ENCODE data around the gene PWWP2A.

Gene PWWP2A

DNA sequence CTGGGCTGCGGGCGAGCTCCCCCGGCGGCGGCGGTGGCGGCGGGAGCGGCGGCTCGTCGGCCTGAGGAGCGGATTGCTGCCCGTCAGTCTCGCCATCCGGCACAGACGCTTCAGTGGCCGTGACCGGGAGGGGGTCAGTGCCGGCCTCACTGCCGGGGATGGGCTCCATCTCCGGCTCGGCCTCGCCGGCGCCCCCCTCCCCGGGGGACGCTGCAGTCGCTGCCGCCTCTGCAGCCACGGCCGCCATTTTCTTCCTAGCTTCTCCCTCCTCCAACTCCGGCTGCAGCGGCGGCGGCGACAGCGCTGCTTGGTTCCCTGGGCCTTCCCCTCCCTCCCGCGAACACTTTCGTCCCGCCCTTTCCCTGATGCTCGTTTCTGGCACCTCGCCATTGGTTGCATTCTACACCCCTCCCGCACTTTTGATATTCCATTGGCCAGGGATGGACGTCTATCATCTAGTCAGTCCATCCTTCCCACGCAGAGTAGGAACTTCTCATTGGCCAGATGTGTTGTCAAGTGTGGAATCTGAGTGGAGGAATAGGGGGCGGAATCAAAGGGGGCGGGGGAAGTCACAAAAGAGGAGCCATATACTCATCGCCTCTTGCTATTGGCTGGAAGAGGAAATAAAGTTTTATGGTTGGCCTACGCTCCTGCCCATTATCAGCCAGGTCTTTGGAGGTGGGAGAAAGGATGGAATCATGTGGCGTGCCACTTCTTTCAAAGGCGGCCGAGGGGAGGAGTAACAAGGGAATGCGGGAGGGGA lies at the start of gene PWWP2A:
Gene PWWP2A (minus strand): TSS at position 309 of the 763 bp plus-strand sequence. CDS start 62 bp downstream, at position 247.
- no peaks in the 10 kb centered on the region for H3K27me3 ChIP-seq (ENCODE audit: insufficient read depth, poor library complexity, severe bottlenecking)
- peaks cover 4% of the 10 kb centered on the region for H3K4me1 ChIP-seq (ENCODE audit: insufficient read depth, poor library complexity, severe bottlenecking)
- H3K4me3 ChIP-seq (ENCODE audit: severe bottlenecking) = peak within 1 kb of the TSS; percentile 83
- H3K27ac ChIP-seq (ENCODE audit: poor library complexity, severe bottlenecking) = peak within 1 kb of the TSS; percentile 66
- H3K9me3 ChIP-seq (ENCODE audit: severe bottlenecking) = no peaks in the 10 kb centered on the region
- TF ChIP-seq, protein P1, sequence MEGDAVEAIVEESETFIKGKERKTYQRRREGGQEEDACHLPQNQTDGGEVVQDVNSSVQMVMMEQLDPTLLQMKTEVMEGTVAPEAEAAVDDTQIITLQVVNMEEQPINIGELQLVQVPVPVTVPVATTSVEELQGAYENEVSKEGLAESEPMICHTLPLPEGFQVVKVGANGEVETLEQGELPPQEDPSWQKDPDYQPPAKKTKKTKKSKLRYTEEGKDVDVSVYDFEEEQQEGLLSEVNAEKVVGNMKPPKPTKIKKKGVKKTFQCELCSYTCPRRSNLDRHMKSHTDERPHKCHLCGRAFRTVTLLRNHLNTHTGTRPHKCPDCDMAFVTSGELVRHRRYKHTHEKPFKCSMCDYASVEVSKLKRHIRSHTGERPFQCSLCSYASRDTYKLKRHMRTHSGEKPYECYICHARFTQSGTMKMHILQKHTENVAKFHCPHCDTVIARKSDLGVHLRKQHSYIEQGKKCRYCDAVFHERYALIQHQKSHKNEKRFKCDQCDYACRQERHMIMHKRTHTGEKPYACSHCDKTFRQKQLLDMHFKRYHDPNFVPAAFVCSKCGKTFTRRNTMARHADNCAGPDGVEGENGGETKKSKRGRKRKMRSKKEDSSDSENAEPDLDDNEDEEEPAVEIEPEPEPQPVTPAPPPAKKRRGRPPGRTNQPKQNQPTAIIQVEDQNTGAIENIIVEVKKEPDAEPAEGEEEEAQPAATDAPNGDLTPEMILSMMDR (IDR thresholded peaks at IDR 0.05; ENCODE audit: poor library complexity, severe bottlenecking) = no peak
- peak; percentile 92 for ATAC-seq (ENCODE audit: low read depth)
- DNase-seq (ENCODE audit: low spot score) = peak; percentile 100
- peaks cover 27% of the 10 kb centered on the region for H3K36me3 ChIP-seq (ENCODE audit: low read depth)

GRCh38 chr5:160167624-160168165 lies 48.4 kb upstream of the PWWP2A start:
- no peaks in the 10 kb centered on the region for H3K9me3 ChIP-seq (ENCODE audit: severe bottlenecking)
- H3K4me3 ChIP-seq (ENCODE audit: severe bottlenecking) = no peak overlapping the region
- H3K27ac ChIP-seq (ENCODE audit: poor library complexity, severe bottlenecking) = no peak overlapping the region
- TF ChIP-seq, protein P1 (IDR thresholded peaks at IDR 0.05; ENCODE audit: poor library complexity, severe bottlenecking) = peak; percentile 6
- ATAC-seq (ENCODE audit: low read depth) (no peak), DNase-seq (ENCODE audit: low spot score) (no peak)
- peaks cover 28% of the 10 kb centered on the region for H3K4me1 ChIP-seq (ENCODE audit: insufficient read depth, poor library complexity, severe bottlenecking)
- no peaks in the 10 kb centered on the region for H3K36me3 ChIP-seq (ENCODE audit: low read depth)
- no peaks in the 10 kb centered on the region for H3K27me3 ChIP-seq (ENCODE audit: insufficient read depth, poor library complexity, severe bottlenecking)

- no peaks in the 10 kb centered on the region for H3K27me3 ChIP-seq (ENCODE audit: insufficient read depth, poor library complexity, severe bottlenecking)
Observed at GRCh38 chr5:160166973-160167623, 47.8 kb upstream of the PWWP2A start.

GRCh38 chr5:160166069-160166972 lies 47.1 kb upstream of the PWWP2A start:
- no peak overlapping the region for H3K4me3 ChIP-seq (ENCODE audit: severe bottlenecking)
- H3K36me3 ChIP-seq (ENCODE audit: low read depth) = no peaks in the 10 kb centered on the region
- TF ChIP-seq, protein P1 (IDR thresholded peaks at IDR 0.05; ENCODE audit: poor library complexity, severe bottlenecking) = no peak
- H3K4me1 ChIP-seq (ENCODE audit: insufficient read depth, poor library complexity, severe bottlenecking) = peaks cover 28% of the 10 kb centered on the region
- ATAC-seq (ENCODE audit: low read depth) = no peak
- H3K27ac ChIP-seq (ENCODE audit: poor library complexity, severe bottlenecking) = peak overlapping the region; percentile 95
- no peaks in the 10 kb centered on the region for H3K9me3 ChIP-seq (ENCODE audit: severe bottlenecking)
- no peak for DNase-seq (ENCODE audit: low spot score)
- H3K27me3 ChIP-seq (ENCODE audit: insufficient read depth, poor library complexity, severe bottlenecking) = no peaks in the 10 kb centered on the region

More at GRCh38 chr5:160166973-160167623, 47.8 kb upstream of the PWWP2A start:
- Histone ChIP-seq H3K9me3 (ENCODE audit: severe bottlenecking) (no peaks in the 10 kb centered on the region), H3K36me3 (ENCODE audit: low read depth) (no peaks in the 10 kb centered on the region), H3K27ac (ENCODE audit: poor library complexity, severe bottlenecking) (peak overlapping the region; percentile 95), H3K4me1 (ENCODE audit: insufficient read depth, poor library complexity, severe bottlenecking) (peaks cover 28% of the 10 kb centered on the region), H3K4me3 (ENCODE audit: severe bottlenecking) (no peak overlapping the region)
- TF ChIP-seq, protein P1 (IDR thresholded peaks at IDR 0.05; ENCODE audit: poor library complexity, severe bottlenecking) = no peak
- DNase-seq (ENCODE audit: low spot score) = no peak
- no peak for ATAC-seq (ENCODE audit: low read depth)

All from RWPE2 (cell line).